ENCODE results near the gene IL3. TPM values are rescaled to one million over a fixed set of nuclear protein-coding genes. Genes with fewer than 3 reads are reported as not detected.

IL3 gene
- total and polyA plus RNA-seq, 2 of the 4 experiments (the other 2 are of a cell fraction) = not detected

DNA sequence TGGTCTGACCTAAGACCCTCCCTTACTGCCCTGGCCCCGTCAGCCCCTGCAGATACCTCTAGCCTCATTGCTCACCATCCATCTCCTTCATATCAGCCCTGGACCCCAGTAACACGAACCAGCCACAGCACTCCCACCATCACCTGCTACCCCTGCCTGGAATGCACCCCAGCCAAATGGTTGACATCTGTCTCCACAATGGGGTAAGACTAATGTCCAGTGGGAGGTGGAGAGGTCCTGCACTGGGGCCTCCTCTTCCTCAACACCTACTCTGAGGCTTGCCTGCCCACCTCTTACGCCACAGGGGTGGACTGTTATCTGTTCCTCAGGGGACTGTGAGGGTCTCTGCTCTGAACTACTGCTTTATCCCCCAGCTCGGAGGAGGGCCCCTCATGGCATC, 25.2 kb downstream of the IL3 start:
- H3K27ac ChIP-seq (ENCODE audit: insufficient read depth, low read length) = no peak overlapping the region
- peak overlapping the region; percentile 41 to 78; a peak in 3 of 4 replicates for H4K8ac ChIP-seq (ENCODE audit: low read depth in 2 of 2, low read length in 2 of 2)
- TF ChIP-seq, protein P1, sequence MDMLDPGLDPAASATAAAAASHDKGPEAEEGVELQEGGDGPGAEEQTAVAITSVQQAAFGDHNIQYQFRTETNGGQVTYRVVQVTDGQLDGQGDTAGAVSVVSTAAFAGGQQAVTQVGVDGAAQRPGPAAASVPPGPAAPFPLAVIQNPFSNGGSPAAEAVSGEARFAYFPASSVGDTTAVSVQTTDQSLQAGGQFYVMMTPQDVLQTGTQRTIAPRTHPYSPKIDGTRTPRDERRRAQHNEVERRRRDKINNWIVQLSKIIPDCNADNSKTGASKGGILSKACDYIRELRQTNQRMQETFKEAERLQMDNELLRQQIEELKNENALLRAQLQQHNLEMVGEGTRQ (IDR thresholded peaks at IDR 0.05; ENCODE audit: low read depth, low read length) = no peak
- no peak for TF ChIP-seq POLR2A (IDR thresholded peaks at IDR 0.05; ENCODE audit: low read depth, low read length)
- no peak for TF ChIP-seq BHLHE40 (IDR thresholded peaks at IDR 0.05; ENCODE audit: low read depth, low read length)

More for the DNA sequence above, 25.2 kb downstream of the IL3 start:
- H3K23ac ChIP-seq (ENCODE audit: low read depth, low read length) = peak overlapping the region; percentile 54; the same call in 1 of the 2 replicates
- BruUV-seq (replicated peaks) = no TSS peak
- dilution Hi-C loops (cut with HindIII; ENCODE audit: low sequenced_read_pairs, unreplicated experiment) (no loop called here), in situ Hi-C loops (cut with MboI; ENCODE audit: low sequenced_read_pairs) (loop anchor here (25.0 kb wide), 1 partner anchor 402 kb away; the partner anchor contains the start of gene IRF1), intact Hi-C loops (cut with micrococcal nuclease) (no loop called here)
- peaks cover 21% of the 10 kb centered on the region for H3K9me1 ChIP-seq (ENCODE audit: insufficient read depth, low read length)
- peak overlapping the region; percentile 61 for H3K18ac ChIP-seq (ENCODE audit: low read depth, low read length)
- ChIA-PET CTCF (interaction anchor here (0.6 kb wide), 1 partner anchor 894 kb away, joined by 3 read pairs; no protein-coding TSS in a partner anchor), POLR2A (ENCODE audit: unreplicated experiment) (interaction anchor here (0.5 kb wide), 1 partner anchor 153 kb away, joined by 4 read pairs; no protein-coding TSS in a partner anchor)
- H2BK120ac ChIP-seq (ENCODE audit: low read depth, low read length) = peak overlapping the region; percentile 65
- H3K4me1 ChIP-seq (ENCODE audit: control insufficient read depth, insufficient read depth, low read length) = peaks cover 25% of the 10 kb centered on the region
- peak overlapping the region; percentile 69 for H3K4ac ChIP-seq (ENCODE audit: low read depth, low read length)
- ATAC-seq (ENCODE audit: low read depth) = no peak
- H2AK5ac ChIP-seq (ENCODE audit: low read depth, low read length) = peak overlapping the region; percentile 90
- H4K5ac ChIP-seq (ENCODE audit: low read depth, low read length) = peak overlapping the region; percentile 81; the same call in 1 of the 2 replicates
- H2BK20ac ChIP-seq (ENCODE audit: low read depth, low read length) = peak overlapping the region; percentile 44
- H3K27me3 ChIP-seq (ENCODE audit: control insufficient read depth, insufficient read depth, low read length) = no peaks in the 10 kb centered on the region
- H3K4me3 ChIP-seq (ENCODE audit: insufficient read depth, low read depth, low read length) = no peak overlapping the region
- H3K9me3 ChIP-seq (ENCODE audit: control insufficient read depth, insufficient read depth, low read length) = no peaks in the 10 kb centered on the region
- H3K79me1 ChIP-seq (ENCODE audit: low read depth in 1 of 2, low read length in 2 of 2) = no peaks in the 10 kb centered on the region
- H3K4me2 ChIP-seq (ENCODE audit: low read depth, low read length) = no peak overlapping the region
- 60% methylated on average over 1 of the region's 4 CpGs; no CpG with 5 or more reads in 1 of the 2 experiments for WGBS, 2 experiments (ENCODE audit: extremely low coverage in 2 of 2, insufficient read length in 1 of 2)
- no peak overlapping the region for H3K56ac ChIP-seq (ENCODE audit: extremely low read depth, insufficient read depth, low read length)
- H2BK15ac ChIP-seq (ENCODE audit: low read depth, low read length) = peak overlapping the region; percentile 80; the same call in 1 of the 3 replicates
- H4K20me1 ChIP-seq (ENCODE audit: insufficient read depth, low read length) = no peaks in the 10 kb centered on the region
- DNase-seq = no peak
- H2BK5ac ChIP-seq (ENCODE audit: low read depth, low read length, poor library complexity, severe bottlenecking) = peak overlapping the region; percentile 26
- H3K9ac ChIP-seq (ENCODE audit: low read depth, low read length) = no peak overlapping the region
- H3K36me3 ChIP-seq (ENCODE audit: control insufficient read depth, insufficient read depth, low read length) = no peaks in the 10 kb centered on the region
- H4K91ac ChIP-seq (ENCODE audit: insufficient read depth, low read depth, low read length) = peak overlapping the region; percentile 80
- H3K14ac ChIP-seq (replicated peaks; ENCODE audit: low read depth, low read length) = peak overlapping the region; percentile 72
- peak overlapping the region; percentile 73 for H2AK9ac ChIP-seq (replicated peaks; ENCODE audit: low read depth, low read length, poor library complexity)
- H2AFZ ChIP-seq (replicated peaks; ENCODE audit: low read length, poor library complexity) = peak overlapping the region; percentile 35
